Activated T-cell treated with anti-CD3 and anti-CD28 coated beads, Interleukin-2, amount 50 U/mL, for 4 hours (primary cell): ENCODE measurements around the gene CASK. TPM values are rescaled to one million over a fixed set of nuclear protein-coding genes. Genes with fewer than 3 reads are reported as not detected.

Experiments used
- ATAC-seq, 2 donors: fragments of 200-7000 bp; cut with Tn5 transposase; one replicate each; pipeline ENCODE4 v1.10.0; 2021
- DNase-seq: peaks from one replicate; pipeline ENCODE4 v3.0.0-alpha.2; 2020
- H3K27me3 Mint-ChIP-seq: one replicate; pipeline ENCODE4 v1.8.0; 2021; ENCODE audit warnings: low read depth, mixed read lengths
- H3K36me3 Mint-ChIP-seq: one replicate; pipeline ENCODE4 v1.8.0; 2022; ENCODE audit warnings: mixed read lengths; ENCODE audit not compliant: insufficient read depth
- H3K4me1 Mint-ChIP-seq: one replicate; pipeline ENCODE4 v1.8.0; 2021; ENCODE audit warnings: low read depth, mixed read lengths
- H3K4me3 Mint-ChIP-seq: one replicate; pipeline ENCODE4 v1.8.0; 2021; ENCODE audit warnings: mild to moderate bottlenecking, moderate library complexity, mixed read lengths
- H3K9me3 Mint-ChIP-seq: one replicate; pipeline ENCODE4 v1.8.0; 2021; ENCODE audit warnings: mixed read lengths
- total RNA-seq, 3 donors: library from RNA; stranded (reverse); gene quantifications; one replicate each; pipeline ENCODE4 v1.2.1, GENCODE V29; 2021

CASK gene
- total RNA-seq, 3 donors from 2014 or later: 18.3 to 29.8 (median 28.0) TPM

- no peaks in the 10 kb centered on the region for H3K36me3 Mint-ChIP-seq
- ATAC-seq (no peak), DNase-seq (no peak)
- H3K4me3 Mint-ChIP-seq: no peak overlapping the region
- no peaks in the 10 kb centered on the region for H3K27me3 Mint-ChIP-seq
- H3K9me3 Mint-ChIP-seq: no peaks in the 10 kb centered on the region
- peaks cover 12% of the 10 kb centered on the region for H3K4me1 Mint-ChIP-seq
These were observed 143.4 kb downstream of the CASK start for GRCh38 chrX:41779941-41780340.

- Mint-ChIP-seq H3K4me3 (no peak overlapping the region), H3K9me3 (no peaks in the 10 kb centered on the region), H3K27me3 (no peaks in the 10 kb centered on the region), H3K4me1 (peaks cover 12% of the 10 kb centered on the region), H3K36me3 (no peaks in the 10 kb centered on the region)
- DNase-seq (no peak), ATAC-seq (peak in 1 of 2 donors; percentile 41)
These were observed 144.3 kb downstream of the CASK start for GRCh38 chrX:41779030-41779564.

- H3K4me1 Mint-ChIP-seq: peaks cover 15% of the 10 kb centered on the region
- no peak for DNase-seq
- no peak for ATAC-seq
- no peaks in the 10 kb centered on the region for H3K27me3 Mint-ChIP-seq
- no peaks in the 10 kb centered on the region for H3K9me3 Mint-ChIP-seq
- H3K4me3 Mint-ChIP-seq: no peak overlapping the region
- H3K36me3 Mint-ChIP-seq: peaks cover 5% of the 10 kb centered on the region
These were observed 161.7 kb downstream of the CASK start for GRCh38 chrX:41761702-41762101.

- Mint-ChIP-seq H3K4me1 (peaks cover 15% of the 10 kb centered on the region), H3K36me3 (peaks cover 5% of the 10 kb centered on the region)
- no peak for ATAC-seq
These were observed 162.2 kb downstream of the CASK start for GRCh38 chrX:41761169-41761568.

DNA sequence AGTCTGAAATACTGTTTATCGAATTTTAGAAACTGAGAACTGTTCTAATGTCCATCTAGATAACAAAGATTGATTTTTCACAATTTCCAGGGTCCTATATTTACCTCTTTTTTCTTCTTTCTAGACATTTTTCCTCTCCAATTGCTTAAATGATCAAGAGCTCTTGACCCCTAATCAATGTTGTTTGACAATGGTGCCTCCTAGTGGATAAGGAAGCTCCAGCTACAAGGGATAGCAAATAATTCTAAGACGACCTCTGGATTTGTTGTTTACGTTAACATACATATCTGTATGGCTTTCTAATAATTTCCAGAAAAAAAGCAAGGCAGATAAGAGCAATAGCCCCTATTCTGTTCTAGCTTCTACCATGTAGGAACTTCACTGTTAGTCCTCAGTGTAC is 163.5 kb downstream of the CASK start:
- DNase-seq (no peak), ATAC-seq (peak in 1 of 2 donors; percentile 41)
- Mint-ChIP-seq H3K36me3 (peaks cover 5% of the 10 kb centered on the region), H3K4me1 (peaks cover 15% of the 10 kb centered on the region), H3K27me3 (no peaks in the 10 kb centered on the region), H3K9me3 (no peaks in the 10 kb centered on the region), H3K4me3 (no peak overlapping the region)

More at GRCh38 chrX:41761169-41761568, 162.2 kb downstream of the CASK start:
- H3K9me3 Mint-ChIP-seq: no peaks in the 10 kb centered on the region
- H3K4me3 Mint-ChIP-seq: no peak overlapping the region
- no peaks in the 10 kb centered on the region for H3K27me3 Mint-ChIP-seq
- DNase-seq: no peak

DNA sequence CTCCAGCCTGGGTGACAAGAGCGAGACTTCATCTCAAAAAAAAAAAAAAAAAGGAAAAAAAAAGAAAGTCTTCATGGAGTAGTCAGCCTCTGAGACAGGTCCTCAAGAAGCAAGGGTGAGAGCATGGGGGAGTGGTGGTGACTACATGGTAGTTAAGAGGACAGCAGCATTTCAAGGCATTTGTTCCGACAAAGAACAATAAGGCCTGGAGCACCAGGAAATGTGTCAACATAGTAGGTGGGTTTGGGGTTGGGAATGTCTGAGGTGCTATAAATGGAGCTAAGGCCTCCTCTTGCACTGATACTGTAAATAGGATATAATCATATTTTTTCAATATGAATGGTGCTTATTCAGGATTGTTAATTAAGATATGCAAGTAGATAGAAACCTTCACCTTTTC is 165.0 kb downstream of the CASK start:
- ATAC-seq: no peak
- DNase-seq: no peak
- H3K27me3 Mint-ChIP-seq: no peaks in the 10 kb centered on the region

GRCh38 chrX:41750716-41751115 is 172.6 kb downstream of the CASK start:
- Mint-ChIP-seq H3K9me3 (no peaks in the 10 kb centered on the region), H3K27me3 (no peaks in the 10 kb centered on the region), H3K36me3 (peaks cover 3% of the 10 kb centered on the region), H3K4me3 (no peak overlapping the region), H3K4me1 (peaks cover 3% of the 10 kb centered on the region)
- DNase-seq (no peak), ATAC-seq (no peak)

More for the DNA sequence above, 165.0 kb downstream of the CASK start:
- H3K36me3 Mint-ChIP-seq: peaks cover 3% of the 10 kb centered on the region
- H3K9me3 Mint-ChIP-seq: no peaks in the 10 kb centered on the region
- peaks cover 10% of the 10 kb centered on the region for H3K4me1 Mint-ChIP-seq
- no peak overlapping the region for H3K4me3 Mint-ChIP-seq

- H3K9me3 Mint-ChIP-seq: no peaks in the 10 kb centered on the region
- no peak for ATAC-seq
- H3K36me3 Mint-ChIP-seq: peaks cover 15% of the 10 kb centered on the region
- DNase-seq: no peak
- no peaks in the 10 kb centered on the region for H3K27me3 Mint-ChIP-seq
- H3K4me3 Mint-ChIP-seq: no peak overlapping the region
- H3K4me1 Mint-ChIP-seq: peaks cover 22% of the 10 kb centered on the region
These were observed 183.5 kb downstream of the CASK start for GRCh38 chrX:41739871-41740270.

- H3K4me3 Mint-ChIP-seq: no peak overlapping the region
These were observed 186.3 kb downstream of the CASK start for GRCh38 chrX:41737065-41737464.

GRCh38 chrX:41734530-41734929 is 188.8 kb downstream of the CASK start:
- Mint-ChIP-seq H3K9me3 (no peaks in the 10 kb centered on the region), H3K4me3 (peak overlapping the region; percentile 4), H3K4me1 (peaks cover 24% of the 10 kb centered on the region), H3K27me3 (no peaks in the 10 kb centered on the region), H3K36me3 (peaks cover 8% of the 10 kb centered on the region)
- DNase-seq (no peak), ATAC-seq (no peak)

More at GRCh38 chrX:41737065-41737464, 186.3 kb downstream of the CASK start:
- Mint-ChIP-seq H3K9me3 (no peaks in the 10 kb centered on the region), H3K4me1 (peaks cover 27% of the 10 kb centered on the region), H3K36me3 (peaks cover 5% of the 10 kb centered on the region), H3K27me3 (no peaks in the 10 kb centered on the region)
- ATAC-seq: peak in 1 of 2 donors; percentile 39
- peak; percentile 6 for DNase-seq

GRCh38 chrX:41733939-41734338 is 189.4 kb downstream of the CASK start:
- peaks cover 24% of the 10 kb centered on the region for H3K4me1 Mint-ChIP-seq
- H3K27me3 Mint-ChIP-seq: no peaks in the 10 kb centered on the region
- DNase-seq (no peak), ATAC-seq (peak; percentile 83 to 85)
- peak overlapping the region; percentile 4 for H3K4me3 Mint-ChIP-seq
- H3K9me3 Mint-ChIP-seq: no peaks in the 10 kb centered on the region
- H3K36me3 Mint-ChIP-seq: peaks cover 8% of the 10 kb centered on the region

- ATAC-seq (no peak), DNase-seq (no peak)
- no peak overlapping the region for H3K4me3 Mint-ChIP-seq
- peaks cover 8% of the 10 kb centered on the region for H3K36me3 Mint-ChIP-seq
- no peaks in the 10 kb centered on the region for H3K27me3 Mint-ChIP-seq
- no peaks in the 10 kb centered on the region for H3K9me3 Mint-ChIP-seq
- peaks cover 24% of the 10 kb centered on the region for H3K4me1 Mint-ChIP-seq
These were observed 191.1 kb downstream of the CASK start for GRCh38 chrX:41732260-41732659.

- Mint-ChIP-seq H3K9me3 (no peaks in the 10 kb centered on the region), H3K4me3 (no peak overlapping the region), H3K36me3 (peaks cover 4% of the 10 kb centered on the region), H3K4me1 (peaks cover 15% of the 10 kb centered on the region), H3K27me3 (no peaks in the 10 kb centered on the region)
- ATAC-seq (no peak), DNase-seq (no peak)
These were observed 193.3 kb downstream of the CASK start for GRCh38 chrX:41730081-41730480.

DNA sequence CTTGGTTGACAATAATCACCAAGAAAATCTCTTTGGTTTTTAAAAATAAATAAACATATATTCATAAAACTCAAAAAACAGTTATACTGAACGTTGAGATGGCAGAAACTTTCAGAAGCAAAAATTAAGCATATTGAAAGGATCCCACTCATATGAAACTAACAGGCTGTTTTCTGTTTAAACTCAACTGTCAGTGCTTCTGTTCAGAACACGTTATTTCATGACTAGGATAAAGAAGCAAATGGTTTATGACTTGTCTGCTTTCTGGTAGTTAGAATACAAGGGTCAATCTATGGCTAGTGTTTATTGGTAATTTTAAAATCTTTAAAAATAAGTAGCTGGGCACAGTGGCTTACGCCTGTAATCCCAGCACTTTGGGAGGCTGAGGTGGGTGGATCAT is 195.2 kb downstream of the CASK start:
- H3K4me3 Mint-ChIP-seq: no peak overlapping the region
- H3K36me3 Mint-ChIP-seq: peaks cover 4% of the 10 kb centered on the region
- no peaks in the 10 kb centered on the region for H3K9me3 Mint-ChIP-seq
- no peaks in the 10 kb centered on the region for H3K27me3 Mint-ChIP-seq
- DNase-seq (no peak), ATAC-seq (peak in 1 of 2 donors; percentile 58)
- H3K4me1 Mint-ChIP-seq: peaks cover 12% of the 10 kb centered on the region

DNA sequence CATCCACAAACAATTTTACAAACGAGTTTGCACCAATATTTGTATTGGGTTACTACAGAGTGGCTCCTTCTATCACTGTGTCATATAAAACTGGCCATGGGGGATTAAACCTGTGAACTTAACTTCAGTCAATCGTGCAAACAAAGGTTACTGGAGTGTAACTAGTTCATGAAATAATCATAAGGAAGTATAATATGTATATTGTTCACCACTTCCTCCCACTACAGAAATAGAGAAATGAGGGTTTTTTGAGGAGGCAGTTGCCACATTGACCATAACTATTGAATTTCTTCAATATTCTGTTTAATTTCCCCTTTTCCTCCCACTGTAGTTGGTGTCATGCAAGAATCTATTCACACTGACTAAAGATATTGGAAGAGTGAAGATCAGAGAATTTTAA is 199.5 kb downstream of the CASK start, which contains the start of gene GPR82:
Gene GPR82 (plus strand): TSS at position 356 of the 400 bp plus-strand sequence. CDS start 2,846 bp downstream, outside the sequence.
- no peak for ATAC-seq
- Mint-ChIP-seq H3K4me1 (peaks cover 37% of the 10 kb centered on the region), H3K27me3 (no peaks in the 10 kb centered on the region), H3K36me3 (peaks cover 19% of the 10 kb centered on the region), H3K4me3 (no peak within 1 kb of the TSS), H3K9me3 (peaks cover 4% of the 10 kb centered on the region)
- DNase-seq: no peak
